Mesothelial cell of epicardium (in vitro differentiated cells): Measurements from ENCODE around the gene OAS3. TPM values are rescaled to one million over a fixed set of nuclear protein-coding genes. Genes with fewer than 3 reads are reported as not detected.

ENCODE experiments used
- DNase-seq, 2 experiments: peaks; one replicate each; pipeline ENCODE4 v3.0.0; 2021; ENCODE audit warnings: low spot score in 2 of 2; ENCODE audit not compliant: unreplicated experiment in 2 of 2
- H3K27ac Mint-ChIP-seq: 2 replicates; pipeline ENCODE4 v1.8.0; 2021; ENCODE audit warnings: mixed read lengths
- H3K27me3 Mint-ChIP-seq: 2 replicates; pipeline ENCODE4 v1.8.0; 2021; ENCODE audit warnings: low read depth, mixed read lengths
- H3K36me3 Mint-ChIP-seq: 2 replicates; pipeline ENCODE4 v1.8.0; 2021; ENCODE audit warnings: mixed read lengths
- H3K4me1 Mint-ChIP-seq: 2 replicates; pipeline ENCODE4 v1.8.0; 2021; ENCODE audit warnings: mixed read lengths
- H3K4me3 Mint-ChIP-seq: 2 replicates; pipeline ENCODE4 v1.8.0; 2021; ENCODE audit warnings: mild to moderate bottlenecking, moderate library complexity, mixed read lengths
- H3K9me3 Mint-ChIP-seq: 2 replicates; pipeline ENCODE4 v1.8.0; 2021; ENCODE audit warnings: mixed read lengths
- CTCF ChIP-seq: fragments of 200-600 bp; sonication (generic); IDR thresholded peaks from one replicate; pipeline ENCODE4 v1.5.0; 2021; ENCODE audit warnings: antibody characterized with exemption; ENCODE audit not compliant: unreplicated experiment
- total RNA-seq: library from RNA; stranded (reverse); gene quantifications from 3 replicates; pipeline ENCODE4 v1.2.1, GENCODE V29; 2021

Gene OAS3
- total RNA-seq, 1 donor from 2014 or later: 6.5 TPM

GRCh38 chr12:112938751-112939150 lies 477 bp downstream of the OAS3 start:
- Mint-ChIP-seq H3K36me3 (no peaks in the 10 kb centered on the region), H3K4me1 (no peaks in the 10 kb centered on the region), H3K27ac (no peak overlapping the region), H3K9me3 (peaks cover 3% of the 10 kb centered on the region), H3K4me3 (peak overlapping the region; percentile 63), H3K27me3 (peaks cover 5% of the 10 kb centered on the region)
- TF ChIP-seq CTCF: no peak
- no peak for DNase-seq

- TF ChIP-seq CTCF: no peak
- no peak for DNase-seq
- H3K36me3 Mint-ChIP-seq: peaks cover 3% of the 10 kb centered on the region
- peak overlapping the region; percentile 9 for H3K4me3 Mint-ChIP-seq
- H3K27me3 Mint-ChIP-seq: peaks cover 5% of the 10 kb centered on the region
- H3K27ac Mint-ChIP-seq: no peak overlapping the region
- peaks cover 6% of the 10 kb centered on the region for H3K9me3 Mint-ChIP-seq
- H3K4me1 Mint-ChIP-seq: no peaks in the 10 kb centered on the region
These were observed 1.6 kb downstream of the OAS3 start for GRCh38 chr12:112939761-112940381.

- Mint-ChIP-seq H3K4me3 (no peak overlapping the region), H3K27ac (no peak overlapping the region), H3K9me3 (peaks cover 4% of the 10 kb centered on the region), H3K4me1 (no peaks in the 10 kb centered on the region), H3K36me3 (peaks cover 5% of the 10 kb centered on the region), H3K27me3 (peaks cover 5% of the 10 kb centered on the region)
- no peak for TF ChIP-seq CTCF
- no peak for DNase-seq
These were observed 3.5 kb downstream of the OAS3 start for GRCh38 chr12:112941528-112942335.

GRCh38 chr12:112942572-112942971 lies 4.3 kb downstream of the OAS3 start:
- TF ChIP-seq CTCF: no peak
- Mint-ChIP-seq H3K36me3 (peaks cover 5% of the 10 kb centered on the region), H3K9me3 (peaks cover 4% of the 10 kb centered on the region), H3K4me1 (no peaks in the 10 kb centered on the region), H3K27ac (no peak overlapping the region), H3K4me3 (no peak overlapping the region), H3K27me3 (peaks cover 2% of the 10 kb centered on the region)
- no peak for DNase-seq

- H3K4me3 Mint-ChIP-seq: no peak overlapping the region
- peaks cover 5% of the 10 kb centered on the region for H3K36me3 Mint-ChIP-seq
- peaks cover 4% of the 10 kb centered on the region for H3K9me3 Mint-ChIP-seq
- no peaks in the 10 kb centered on the region for H3K4me1 Mint-ChIP-seq
- DNase-seq: no peak
- TF ChIP-seq CTCF: no peak
- H3K27me3 Mint-ChIP-seq: no peaks in the 10 kb centered on the region
- H3K27ac Mint-ChIP-seq: no peak overlapping the region
These were observed 5.9 kb downstream of the OAS3 start for GRCh38 chr12:112944024-112944690.
